Ovary (tissue), 3 donors: ENCODE data around the gene LIMS1.

Source experiments
- EP300 ChIP-seq: sonication (generic); formaldehyde crosslinking; IDR thresholded peaks from one replicate; pipeline ENCODE4 v1.6.1; 2017; ENCODE audit warnings: antibody characterized with exemption
- POLR2A ChIP-seq: fragments of 450-650 bp; IDR thresholded peaks from one replicate; pipeline ENCODE4 v1.6.1; 2017; ENCODE audit warnings: antibody characterized with exemption, mild to moderate bottlenecking, moderate library complexity
- TF ChIP-seq, protein P1 (sequence below), 3 donors: fragments of 450-650 bp in 2 of 3; fragments of 200-600 bp in 1 of 3; IDR thresholded peaks; one replicate each; pipeline versions ENCODE4 v1.5.1 to v1.8.0; 2016 to 2022; ENCODE audit warnings: antibody characterized with exemption in 3 of 3, mild to moderate bottlenecking in 1 of 3
- donor health status: DM: no; HTN: no; CAD: no.

DNA sequence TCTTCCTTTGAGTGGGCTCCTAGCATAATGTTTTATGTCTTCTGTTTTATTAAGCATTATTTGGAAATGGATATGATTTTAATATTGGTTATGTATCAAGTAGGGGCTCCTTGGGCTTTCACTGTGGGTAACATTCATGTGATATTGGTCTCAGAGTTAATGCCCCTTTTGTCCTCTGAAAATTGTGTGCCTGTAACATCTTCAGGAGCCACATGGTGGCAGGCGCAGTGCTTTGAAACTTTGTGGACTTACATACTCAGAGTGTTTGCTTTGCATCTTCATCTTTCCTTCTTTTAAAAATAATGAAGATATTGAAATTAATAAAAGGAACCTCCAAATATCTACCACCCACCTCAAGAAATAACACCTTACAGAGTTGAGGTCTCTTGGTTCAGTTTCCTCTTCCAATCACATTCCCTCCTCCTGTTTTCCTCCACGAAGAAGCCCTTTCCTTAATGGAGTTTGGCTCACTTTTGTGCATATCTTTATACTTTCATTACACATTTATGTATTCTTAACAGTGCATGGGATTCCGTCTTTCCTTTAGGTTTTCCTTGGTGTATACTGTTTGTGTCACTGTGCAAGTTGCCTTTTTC, 73.5 kb downstream of the LIMS1 start:
- TF ChIP-seq, protein P1, sequence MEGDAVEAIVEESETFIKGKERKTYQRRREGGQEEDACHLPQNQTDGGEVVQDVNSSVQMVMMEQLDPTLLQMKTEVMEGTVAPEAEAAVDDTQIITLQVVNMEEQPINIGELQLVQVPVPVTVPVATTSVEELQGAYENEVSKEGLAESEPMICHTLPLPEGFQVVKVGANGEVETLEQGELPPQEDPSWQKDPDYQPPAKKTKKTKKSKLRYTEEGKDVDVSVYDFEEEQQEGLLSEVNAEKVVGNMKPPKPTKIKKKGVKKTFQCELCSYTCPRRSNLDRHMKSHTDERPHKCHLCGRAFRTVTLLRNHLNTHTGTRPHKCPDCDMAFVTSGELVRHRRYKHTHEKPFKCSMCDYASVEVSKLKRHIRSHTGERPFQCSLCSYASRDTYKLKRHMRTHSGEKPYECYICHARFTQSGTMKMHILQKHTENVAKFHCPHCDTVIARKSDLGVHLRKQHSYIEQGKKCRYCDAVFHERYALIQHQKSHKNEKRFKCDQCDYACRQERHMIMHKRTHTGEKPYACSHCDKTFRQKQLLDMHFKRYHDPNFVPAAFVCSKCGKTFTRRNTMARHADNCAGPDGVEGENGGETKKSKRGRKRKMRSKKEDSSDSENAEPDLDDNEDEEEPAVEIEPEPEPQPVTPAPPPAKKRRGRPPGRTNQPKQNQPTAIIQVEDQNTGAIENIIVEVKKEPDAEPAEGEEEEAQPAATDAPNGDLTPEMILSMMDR (IDR thresholded peaks at IDR 0.05), result peak; percentile 10 to 51 (median 44)
- TF ChIP-seq POLR2A, result no peak
- no peak for TF ChIP-seq EP300
